Dermis microvascular lymphatic vessel endothelial cell (primary cell): ENCODE data around the gene CACNA1B. TPM values are rescaled to one million over a fixed set of nuclear protein-coding genes. Genes with fewer than 3 reads are reported as not detected.

Source experiments
- DNase-seq, 2 donors: peaks; one replicate each; pipeline versions ENCODE4 v3.0.0 to v3.0.0-alpha.2; 2010; ENCODE audit warnings: low read depth in 2 of 2
- total RNA-seq: library from RNA; depleted of rRNA; stranded (reverse); fragments of >200 nt; gene quantifications from 2 replicates; pipeline ENCODE4 v1.2.1, GENCODE V29; 2014

The CACNA1B gene
- total RNA-seq, 1 donor from 2014 or later: under 0.01 TPM

GRCh38 chr9:137960496-137960895, 82.9 kb downstream of the CACNA1B start:
- no peak for DNase-seq

DNA sequence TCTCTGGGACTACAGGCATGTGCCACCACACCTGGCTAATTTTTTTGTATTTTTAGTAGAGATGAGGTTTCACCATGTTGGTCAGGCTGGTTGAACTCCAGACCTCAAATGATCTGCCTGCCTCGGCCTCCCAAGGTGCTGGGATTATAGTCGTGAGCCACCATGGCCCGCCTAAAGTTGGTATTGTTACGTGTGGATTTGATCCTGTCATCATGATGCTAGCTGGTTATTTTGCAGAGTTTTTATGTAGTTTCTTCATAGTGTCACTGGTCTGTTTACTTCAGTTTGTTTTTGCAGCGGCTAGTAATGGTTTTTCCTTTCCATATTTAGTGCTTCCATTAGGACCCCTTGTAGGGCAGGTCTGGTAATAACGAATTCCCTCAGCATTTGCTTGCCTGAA, 85.9 kb downstream of the CACNA1B start:
- DNase-seq: no peak

DNA sequence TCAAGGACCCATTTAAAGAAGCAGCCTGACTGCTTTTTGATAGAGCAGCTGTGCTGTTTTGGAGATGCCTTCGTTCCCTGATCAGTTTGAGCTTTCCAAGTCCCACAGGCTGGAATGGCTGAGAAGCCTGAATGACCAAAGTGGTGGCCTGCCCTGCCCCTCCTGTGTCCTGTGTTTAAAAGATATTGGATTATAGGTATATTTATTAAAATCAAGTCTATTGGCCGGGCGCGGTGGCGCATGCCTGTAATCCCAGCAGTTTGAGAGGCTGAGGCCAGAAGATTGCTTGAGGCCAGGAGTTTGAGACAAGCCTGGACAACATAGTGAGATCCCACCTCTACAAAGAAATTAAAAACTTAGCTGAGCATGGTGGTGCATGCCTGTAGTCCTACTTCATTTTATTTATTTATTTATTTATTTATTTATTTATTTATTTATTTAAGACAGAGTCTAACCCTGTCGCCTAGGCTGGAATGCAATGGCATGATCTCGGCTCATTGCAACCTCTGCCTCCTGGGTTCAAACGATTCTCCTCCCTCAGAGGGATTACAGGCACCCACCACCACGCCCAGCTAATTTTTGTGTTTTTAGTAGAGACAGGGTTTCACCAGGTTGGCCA, 87.7 kb downstream of the CACNA1B start:
- no peak for DNase-seq

DNA sequence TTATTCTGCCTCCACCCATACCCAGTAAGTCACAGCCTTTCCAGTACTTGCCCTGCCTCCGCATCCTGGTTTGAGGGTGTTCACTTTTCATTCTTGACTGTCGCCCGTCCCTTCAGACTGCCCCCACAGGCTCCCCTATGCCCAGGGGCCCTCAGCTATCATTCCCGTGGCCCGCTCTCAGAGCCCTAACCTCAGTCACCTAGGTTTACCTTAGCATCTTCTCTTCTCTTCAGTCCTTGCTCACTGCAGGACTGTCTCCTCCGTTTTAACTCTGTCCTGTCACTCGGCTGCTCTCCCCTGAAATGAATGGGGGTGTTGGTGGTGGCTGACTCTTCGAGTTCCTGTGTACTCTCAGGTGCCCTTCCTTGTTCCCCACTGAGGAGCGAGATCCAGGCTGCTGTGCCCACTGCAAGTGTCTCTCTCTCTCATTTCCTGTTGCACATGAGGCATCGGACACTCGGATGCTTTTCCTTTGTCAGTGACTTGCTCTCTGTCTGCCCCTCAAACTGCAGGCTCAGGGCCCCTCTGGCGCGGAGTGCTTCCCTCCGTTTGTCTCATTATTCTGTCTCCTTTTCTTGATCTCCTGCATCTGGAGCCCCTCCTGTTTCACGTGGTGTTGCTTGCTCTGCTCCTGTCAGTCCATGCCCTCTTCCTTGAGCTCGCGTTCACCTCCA, 89.8 kb downstream of the CACNA1B start:
- DNase-seq: no peak

DNA sequence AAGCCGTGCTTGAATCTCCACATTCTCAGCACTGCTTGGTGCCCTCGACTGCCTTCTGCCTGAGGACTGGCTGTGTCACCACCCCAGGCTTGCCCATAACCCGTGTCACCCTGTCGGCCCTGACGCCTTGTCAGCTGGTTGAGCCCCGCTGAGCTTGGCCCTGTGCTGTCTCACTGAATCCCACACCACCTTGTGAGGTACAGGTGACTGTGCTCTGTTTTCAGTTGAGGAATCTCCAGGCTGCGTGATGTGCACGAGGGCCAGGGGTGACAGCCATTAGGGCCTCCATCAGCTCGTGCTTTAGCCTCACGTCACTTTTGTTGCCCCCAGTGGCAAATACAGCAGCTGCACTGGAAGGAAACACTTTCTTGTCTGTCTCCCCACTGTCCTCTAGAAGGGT, 90.7 kb downstream of the CACNA1B start:
- DNase-seq: no peak

DNA sequence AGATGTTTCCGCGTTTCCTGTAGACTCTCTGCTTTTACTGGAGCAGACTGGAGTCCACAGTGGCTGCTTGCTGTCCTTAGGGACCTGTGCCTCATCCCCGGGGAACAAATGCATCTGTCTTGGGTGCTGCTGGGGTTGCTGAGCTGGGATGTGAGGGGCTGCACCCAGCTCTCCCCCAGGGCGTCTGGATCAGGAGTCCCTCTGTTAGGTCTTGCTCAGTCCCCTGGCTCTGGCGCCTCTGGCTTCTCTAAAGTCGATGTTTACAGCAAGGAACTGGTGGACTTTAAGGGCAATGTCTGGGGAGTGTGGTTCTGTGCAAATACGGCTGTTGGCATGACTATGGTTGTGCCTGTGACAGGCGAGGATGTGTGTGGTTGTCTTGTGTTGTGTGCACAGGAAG, 91.4 kb downstream of the CACNA1B start:
- DNase-seq: no peak

- DNase-seq: no peak
These were observed 92.1 kb downstream of the CACNA1B start for GRCh38 chr9:137969685-137970084.

GRCh38 chr9:137970098-137970497, 92.5 kb downstream of the CACNA1B start:
- no peak for DNase-seq

- no peak for DNase-seq
These were observed 93.3 kb downstream of the CACNA1B start for GRCh38 chr9:137970686-137971476.

DNA sequence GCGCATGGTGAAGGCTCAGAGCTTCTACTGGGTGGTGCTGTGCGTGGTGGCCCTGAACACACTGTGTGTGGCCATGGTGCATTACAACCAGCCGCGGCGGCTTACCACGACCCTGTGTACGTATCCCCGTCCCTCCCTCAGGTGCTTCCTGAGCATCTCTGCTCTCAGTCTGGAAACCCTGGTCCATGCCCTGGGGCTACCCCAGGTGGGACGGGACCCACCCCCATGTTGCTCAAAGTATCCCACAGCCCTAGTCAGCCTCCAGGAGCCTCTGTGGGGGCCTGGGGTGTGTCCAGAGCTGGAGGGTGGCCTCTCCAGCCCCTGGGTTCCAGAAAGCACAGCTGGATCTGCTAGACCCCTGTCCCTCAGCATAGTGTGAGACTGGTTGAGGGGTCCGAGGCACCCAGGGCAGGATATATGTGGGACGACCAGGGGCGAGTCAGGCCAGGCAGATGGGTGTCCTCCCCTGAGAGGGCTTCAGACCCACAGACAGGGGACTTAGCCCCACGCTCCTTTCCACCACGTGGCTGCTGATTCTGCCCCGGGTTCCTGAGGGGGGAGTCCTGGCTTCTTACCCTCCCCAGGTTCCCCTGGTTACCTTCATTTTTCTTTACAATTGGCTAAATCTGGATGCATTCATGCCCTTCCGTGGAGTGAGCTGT, 94.0 kb downstream of the CACNA1B start:
- no peak for DNase-seq

- DNase-seq: no peak
These were observed 94.9 kb downstream of the CACNA1B start for GRCh38 chr9:137972355-137972987.

DNA sequence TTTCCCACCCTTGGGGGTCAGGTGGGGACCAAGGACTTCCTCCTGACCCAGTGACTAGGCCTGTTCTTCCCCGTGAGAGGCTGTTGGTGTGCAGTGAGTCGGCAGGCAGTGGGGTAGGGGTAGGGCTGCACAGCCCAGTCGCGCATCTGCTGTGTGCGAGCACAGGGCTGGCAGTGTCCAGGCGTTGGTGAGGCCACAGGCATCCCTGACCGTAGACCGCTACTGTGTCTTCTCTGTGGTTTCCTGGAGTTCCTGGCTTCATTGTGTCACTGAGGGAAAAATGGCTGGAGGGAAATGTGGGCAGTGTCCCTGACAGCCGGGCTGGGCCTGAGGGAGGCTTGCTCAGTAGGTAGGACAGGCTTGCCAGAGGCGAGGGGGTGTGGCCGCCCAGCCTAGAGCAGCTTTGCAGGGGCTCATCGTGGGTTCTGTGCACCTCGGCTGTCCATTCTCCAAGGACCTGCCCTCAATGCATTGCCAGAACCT, 95.4 kb downstream of the CACNA1B start:
- DNase-seq: no peak

- no peak for DNase-seq
These were observed 96.3 kb downstream of the CACNA1B start for GRCh38 chr9:137973829-137974416.

DNA sequence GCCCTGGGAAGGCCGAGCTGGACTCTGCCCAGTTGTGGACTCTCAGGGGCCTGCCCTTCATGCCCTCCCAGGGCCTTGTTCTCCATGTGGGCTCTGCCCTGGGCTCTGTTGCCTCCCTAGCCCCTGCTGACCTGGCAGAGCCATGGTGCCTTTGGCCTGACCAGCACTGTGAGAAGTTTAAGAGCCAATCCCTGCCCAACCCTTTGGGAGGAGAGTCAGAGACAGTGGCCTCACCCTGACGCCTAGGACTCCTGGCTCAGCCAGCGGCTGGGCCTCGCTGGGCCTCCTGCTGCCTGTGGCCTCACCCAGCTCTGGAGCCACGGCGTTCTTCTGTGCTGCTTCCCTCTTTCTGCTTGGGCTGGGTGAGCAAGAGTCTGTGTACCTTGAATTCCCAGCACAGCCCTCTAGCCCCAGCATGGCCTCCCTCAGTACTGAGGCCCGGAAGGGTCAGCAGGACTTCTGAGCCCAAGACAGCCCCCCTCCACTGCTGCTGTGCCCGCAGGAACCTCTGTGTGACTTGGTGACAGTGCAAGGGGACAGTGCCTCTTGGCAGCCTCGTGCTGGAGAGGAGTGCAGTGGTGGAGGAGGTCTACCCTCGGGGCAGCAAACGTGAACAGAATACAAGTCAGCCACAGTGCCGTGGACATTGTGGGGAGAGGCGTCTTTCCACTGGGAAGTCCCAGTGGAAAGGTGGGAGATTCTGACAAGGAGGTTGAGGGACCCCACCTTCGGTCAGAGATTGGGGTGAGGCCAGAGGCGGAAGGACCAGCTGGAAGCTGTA, 97.4 kb downstream of the CACNA1B start:
- no peak for DNase-seq

DNA sequence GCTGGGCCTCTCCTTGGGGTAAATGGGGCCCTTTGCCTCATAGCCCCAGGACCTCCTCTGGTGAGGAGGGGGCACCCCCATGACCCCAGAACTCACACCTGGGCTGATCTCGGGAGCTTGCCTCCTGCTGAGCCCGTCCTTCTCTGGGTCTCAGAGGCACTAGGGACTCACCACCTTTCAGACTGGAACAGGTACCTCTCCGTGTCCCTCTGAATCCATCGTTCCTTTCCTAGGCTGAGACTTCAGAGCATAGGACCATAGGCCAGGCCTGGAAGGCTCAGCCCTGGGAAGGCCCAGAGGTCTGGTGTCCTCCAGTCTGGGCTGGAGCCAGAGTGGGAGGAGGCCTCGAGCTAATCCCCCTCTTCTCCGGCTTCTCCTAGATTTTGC, 97.9 kb downstream of the CACNA1B start:
- DNase-seq: no peak

- DNase-seq: no peak
These were observed 98.5 kb downstream of the CACNA1B start for GRCh38 chr9:137975936-137976565.

DNA sequence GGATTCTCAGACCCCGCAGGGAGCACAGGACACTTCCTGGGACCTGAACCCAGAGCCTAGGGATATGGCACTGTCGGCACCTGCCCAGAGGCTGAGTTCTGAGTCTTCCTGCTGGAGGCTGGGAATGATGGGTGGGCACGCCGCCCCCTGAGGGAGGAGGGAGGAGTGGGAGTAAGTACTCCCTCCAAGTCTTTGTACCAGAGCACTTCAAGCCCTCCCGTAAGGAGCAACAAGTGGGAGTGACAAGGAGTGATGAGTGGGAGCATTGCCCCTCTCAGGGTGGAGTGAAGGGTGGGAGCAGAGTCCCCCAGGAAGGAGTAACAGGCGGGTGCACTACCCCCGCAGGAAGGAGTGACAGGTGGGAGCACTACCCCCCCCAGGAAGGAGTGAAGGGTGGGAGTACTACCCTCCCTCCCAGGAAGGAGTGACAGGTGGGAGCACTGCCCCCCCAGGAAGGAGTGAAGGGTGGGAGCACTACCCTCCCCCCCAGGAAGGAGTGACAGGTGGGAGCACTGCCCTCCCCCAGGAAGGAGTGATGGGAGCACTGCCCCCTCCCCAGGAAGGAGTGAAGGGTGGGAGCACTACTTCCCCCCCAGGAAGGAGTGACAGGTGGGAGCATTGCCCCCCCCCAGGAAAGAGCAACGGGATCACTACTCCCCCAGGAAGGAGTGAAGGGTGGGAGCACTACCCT, 100.1 kb downstream of the CACNA1B start:
- no peak for DNase-seq

DNA sequence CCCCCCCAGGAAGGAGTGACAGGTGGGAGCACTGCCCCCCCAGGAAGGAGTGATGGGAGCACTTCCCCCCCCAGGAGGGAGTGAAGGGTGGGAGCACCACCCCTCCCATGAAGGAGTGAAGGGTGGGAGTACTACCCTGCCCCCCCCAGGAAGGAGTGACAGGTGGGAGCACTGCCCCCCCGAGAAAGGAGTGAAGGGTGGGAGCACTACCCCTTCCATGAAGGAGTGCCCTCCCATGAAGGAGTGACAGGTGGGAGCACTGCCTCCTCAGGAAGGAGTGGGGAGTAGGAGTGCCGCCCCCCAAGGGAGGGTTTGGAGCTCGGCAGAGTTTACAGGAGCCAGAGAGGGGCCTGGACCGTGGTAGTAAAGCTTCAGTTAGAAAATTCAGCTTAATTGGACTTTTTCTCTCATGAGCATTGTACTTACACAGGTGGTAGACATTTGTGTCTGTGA, 100.7 kb downstream of the CACNA1B start:
- DNase-seq: no peak

GRCh38 chr9:137982200-137982599, 104.6 kb downstream of the CACNA1B start:
- no peak for DNase-seq
